Brain microvascular endothelial cell (primary cell): ENCODE measurements around the gene BACH2.
A peak's percentile ranks its signal among the peaks of the same experiment; 100 is the strongest.

ENCODE experiments used
- DNase-seq: peaks from one replicate; pipeline ENCODE4 v3.0.0-alpha.2; 2020
- H3K27ac ChIP-seq: fragments of 250-450 bp; sonication (Bioruptor Pico); 2 replicates; pipeline ENCODE4 v1.5.1; 2020; ENCODE audit warnings: mild to moderate bottlenecking, moderate library complexity
- H3K27me3 ChIP-seq: fragments of 250-450 bp; sonication (Bioruptor Pico); replicated peaks from 2 replicates; pipeline ENCODE4 v1.5.1; 2020; ENCODE audit warnings: mild to moderate bottlenecking
- H3K36me3 ChIP-seq: fragments of 250-450 bp; sonication (Bioruptor Pico); replicated peaks from 2 replicates; pipeline ENCODE4 v1.5.1; 2020; ENCODE audit warnings: mild to moderate bottlenecking
- H3K4me3 ChIP-seq: 2 replicates; pipeline ENCODE4 v1.5.1; 2011; ENCODE audit warnings: low read depth, mild to moderate bottlenecking, control low read depth, low read length, moderate library complexity
- CTCF ChIP-seq: IDR thresholded peaks from 2 replicates; pipeline ENCODE4 v1.5.1; 2011; ENCODE audit warnings: low read depth, mild to moderate bottlenecking, moderate library complexity, low read length, control low read depth, inconsistent platforms; ENCODE audit errors: missing control alignments
- in situ Hi-C: cut with HindIII; loops from 2 replicates; pipeline ENCODE4 v1.10.0; 2017; ENCODE audit warnings: low sequenced_read_pairs, low pct_ligation_motif_present

BACH2 gene

GRCh38 chr6:89952105-89952671, 344.5 kb downstream of the BACH2 start:
- DNase-seq = no peak
- no peak overlapping the region for H3K27ac ChIP-seq
- no peak overlapping the region for H3K4me3 ChIP-seq
- H3K27me3 ChIP-seq = no peaks in the 10 kb centered on the region
- TF ChIP-seq CTCF = no peak
- in situ Hi-C loops = no loop called here
- H3K36me3 ChIP-seq = no peaks in the 10 kb centered on the region

- Histone ChIP-seq H3K4me3 (no peak overlapping the region), H3K27ac (no peak overlapping the region), H3K36me3 (no peaks in the 10 kb centered on the region), H3K27me3 (no peaks in the 10 kb centered on the region)
- DNase-seq = peak; percentile 45
- peak; percentile 26 for TF ChIP-seq CTCF
- in situ Hi-C loops = no loop called here
Observed at GRCh38 chr6:89951574-89952104, 345.0 kb downstream of the BACH2 start.

DNA sequence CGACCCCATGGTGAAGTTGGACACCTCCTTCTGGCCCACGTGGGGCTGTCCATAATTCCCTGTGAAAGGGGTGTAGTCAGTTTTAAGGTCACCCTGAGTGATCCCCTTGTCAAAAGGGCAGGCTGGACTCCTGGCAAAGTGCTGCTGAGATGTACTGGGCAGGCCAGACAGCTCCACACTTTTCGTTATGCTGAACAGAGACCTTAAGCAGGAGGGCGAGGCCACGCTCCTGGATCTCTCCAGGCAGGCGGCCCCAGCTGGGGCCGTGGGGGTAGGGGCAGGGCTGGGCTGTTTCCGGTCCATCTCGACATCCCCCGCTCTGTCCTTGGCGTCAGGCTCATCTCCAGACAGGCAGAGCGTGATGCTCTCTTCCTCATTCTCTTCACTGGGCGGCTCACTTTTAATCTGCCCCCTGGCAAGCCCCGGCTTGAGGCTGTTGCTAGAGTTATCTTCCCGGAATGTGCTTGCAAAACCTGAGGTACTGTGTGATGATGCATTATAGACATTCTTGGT, 345.7 kb downstream of the BACH2 start:
- Histone ChIP-seq H3K27ac (no peak overlapping the region), H3K36me3 (no peaks in the 10 kb centered on the region), H3K4me3 (no peak overlapping the region), H3K27me3 (no peaks in the 10 kb centered on the region)
- in situ Hi-C loops = no loop called here
- no peak for TF ChIP-seq CTCF
- no peak for DNase-seq

- in situ Hi-C loops = no loop called here
- Histone ChIP-seq H3K4me3 (no peak overlapping the region), H3K27me3 (no peaks in the 10 kb centered on the region), H3K36me3 (no peaks in the 10 kb centered on the region), H3K27ac (no peak overlapping the region)
- no peak for TF ChIP-seq CTCF
- no peak for DNase-seq
Observed at GRCh38 chr6:89950446-89950845, 346.2 kb downstream of the BACH2 start.

GRCh38 chr6:89948876-89949275, 347.8 kb downstream of the BACH2 start:
- H3K27me3 ChIP-seq = no peaks in the 10 kb centered on the region
- no peak for DNase-seq
- H3K36me3 ChIP-seq = no peaks in the 10 kb centered on the region
- no peak for TF ChIP-seq CTCF
- no peak overlapping the region for H3K4me3 ChIP-seq
- no peak overlapping the region for H3K27ac ChIP-seq
- in situ Hi-C loops = no loop called here

DNA sequence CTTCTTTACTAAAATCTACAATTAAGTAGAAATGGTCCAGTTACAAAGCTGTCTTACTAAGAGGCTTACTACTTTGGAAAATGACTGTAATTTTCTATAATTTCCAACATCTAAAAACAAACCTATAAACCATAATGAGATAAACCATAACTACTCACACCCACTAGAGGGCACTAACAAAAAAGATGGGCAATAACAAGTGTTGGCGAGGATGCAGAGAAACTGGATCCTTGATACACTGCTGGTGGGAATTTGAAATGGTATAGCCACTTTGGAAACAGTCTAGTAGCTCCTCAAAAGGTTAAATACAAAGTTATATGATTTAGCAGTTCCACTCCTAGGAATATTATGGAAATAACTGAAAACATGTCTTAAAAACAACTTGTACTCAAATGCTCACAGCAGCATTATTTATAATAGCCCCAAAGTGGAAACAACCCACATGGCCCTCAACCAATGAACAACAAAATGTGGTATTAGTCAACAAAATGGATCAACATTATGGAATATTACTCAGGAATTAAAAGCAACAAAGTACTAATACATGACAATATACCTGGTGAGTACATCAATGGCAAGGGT, 351.7 kb downstream of the BACH2 start:
- no peak overlapping the region for H3K27ac ChIP-seq
- H3K27me3 ChIP-seq = no peaks in the 10 kb centered on the region
- in situ Hi-C loops = no loop called here
- no peak for DNase-seq
- H3K36me3 ChIP-seq = no peaks in the 10 kb centered on the region
- peak; percentile 47 for TF ChIP-seq CTCF
- no peak overlapping the region for H3K4me3 ChIP-seq
